Esophagus muscularis mucosa (tissue), 3 donors: ENCODE results near the gene FUT8.

Source experiments
- EP300 ChIP-seq: sonication (generic); formaldehyde crosslinking; IDR thresholded peaks from one replicate; pipeline ENCODE4 v1.6.1; 2017; ENCODE audit warnings: antibody characterized with exemption
- TF ChIP-seq, protein P1 (sequence below), 3 experiments: fragments of 200-600 bp in 2 of 3; fragments of 450-650 bp in 1 of 3; sonication (generic) in 2 of 3; IDR thresholded peaks; one replicate each; pipeline ENCODE4 v1.5.1; 2017 to 2019; ENCODE audit warnings: antibody characterized with exemption in 3 of 3, mild to moderate bottlenecking in 2 of 3, moderate library complexity in 1 of 3

- no peak for TF ChIP-seq EP300
- TF ChIP-seq, protein P1, sequence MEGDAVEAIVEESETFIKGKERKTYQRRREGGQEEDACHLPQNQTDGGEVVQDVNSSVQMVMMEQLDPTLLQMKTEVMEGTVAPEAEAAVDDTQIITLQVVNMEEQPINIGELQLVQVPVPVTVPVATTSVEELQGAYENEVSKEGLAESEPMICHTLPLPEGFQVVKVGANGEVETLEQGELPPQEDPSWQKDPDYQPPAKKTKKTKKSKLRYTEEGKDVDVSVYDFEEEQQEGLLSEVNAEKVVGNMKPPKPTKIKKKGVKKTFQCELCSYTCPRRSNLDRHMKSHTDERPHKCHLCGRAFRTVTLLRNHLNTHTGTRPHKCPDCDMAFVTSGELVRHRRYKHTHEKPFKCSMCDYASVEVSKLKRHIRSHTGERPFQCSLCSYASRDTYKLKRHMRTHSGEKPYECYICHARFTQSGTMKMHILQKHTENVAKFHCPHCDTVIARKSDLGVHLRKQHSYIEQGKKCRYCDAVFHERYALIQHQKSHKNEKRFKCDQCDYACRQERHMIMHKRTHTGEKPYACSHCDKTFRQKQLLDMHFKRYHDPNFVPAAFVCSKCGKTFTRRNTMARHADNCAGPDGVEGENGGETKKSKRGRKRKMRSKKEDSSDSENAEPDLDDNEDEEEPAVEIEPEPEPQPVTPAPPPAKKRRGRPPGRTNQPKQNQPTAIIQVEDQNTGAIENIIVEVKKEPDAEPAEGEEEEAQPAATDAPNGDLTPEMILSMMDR (IDR thresholded peaks at IDR 0.05), result no peak
These were observed 317.0 kb downstream of the FUT8 start for GRCh38 chr14:65729566-65729965.
